ENCODE measurements around the gene RORC.

RORC gene

DNA sequence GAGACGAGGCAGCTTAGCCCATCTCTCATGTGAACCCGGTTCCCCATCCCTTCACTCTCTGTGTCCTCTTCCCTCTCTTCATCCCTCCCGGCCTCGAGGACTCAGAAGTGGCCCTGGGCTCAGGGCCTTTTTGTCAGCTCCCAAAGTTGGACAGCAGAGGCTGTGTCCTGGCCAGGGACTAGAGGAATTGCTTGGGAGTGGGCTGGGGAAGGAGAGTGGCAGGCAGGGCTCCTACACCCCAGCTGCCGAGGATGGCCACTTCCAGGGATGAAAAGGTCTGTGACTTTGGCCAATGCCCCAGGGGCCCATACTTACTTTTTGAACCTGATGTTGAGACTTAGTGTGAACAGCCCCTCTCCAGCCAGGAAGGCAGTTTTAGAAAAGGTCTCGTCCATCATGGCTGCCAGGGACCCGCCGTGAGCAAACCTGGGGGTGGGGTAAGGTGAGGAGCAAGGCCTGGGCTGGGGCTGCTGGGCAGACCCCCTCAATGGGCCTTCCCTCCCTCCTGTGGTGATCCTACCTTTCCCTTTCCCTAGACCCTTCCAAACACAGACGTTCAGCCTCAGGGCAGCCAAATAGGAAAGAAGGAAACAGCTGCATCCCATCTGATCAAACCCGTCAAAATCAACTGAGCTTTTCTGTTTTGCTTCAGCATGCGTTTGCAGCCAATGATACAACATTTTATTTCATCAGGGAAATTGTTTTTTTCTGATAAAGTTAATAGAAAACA, 16.4 kb upstream of the RORC start:
- DNase-seq, result no peak

DNA sequence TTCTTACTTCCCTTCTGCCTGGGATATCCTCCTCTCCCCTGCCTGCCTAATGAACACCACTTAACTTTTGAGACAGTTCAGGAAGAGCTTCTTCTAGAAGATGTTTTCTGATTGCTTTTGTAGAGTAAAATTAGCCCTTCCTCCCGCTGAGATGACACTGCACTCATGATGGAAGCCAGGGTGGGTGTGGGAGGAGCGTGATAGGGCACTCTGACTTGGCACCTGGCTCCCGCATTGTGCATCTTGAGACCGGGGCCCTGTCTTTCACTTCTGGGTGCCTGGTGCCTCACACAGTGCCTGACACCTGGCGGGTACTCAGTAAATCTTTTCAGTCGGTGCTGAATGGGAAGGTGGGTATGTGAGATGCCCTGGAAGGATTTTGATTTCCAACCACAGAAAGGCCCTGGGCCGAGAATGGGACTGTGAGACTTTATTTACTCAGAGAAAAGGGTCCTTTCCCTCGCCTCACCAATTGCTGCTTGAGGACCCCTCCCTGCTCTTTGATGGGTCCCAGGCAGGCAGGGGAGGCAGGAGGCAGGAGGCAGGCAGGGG, 15.2 kb upstream of the RORC start:
- DNase-seq, result no peak

DNA sequence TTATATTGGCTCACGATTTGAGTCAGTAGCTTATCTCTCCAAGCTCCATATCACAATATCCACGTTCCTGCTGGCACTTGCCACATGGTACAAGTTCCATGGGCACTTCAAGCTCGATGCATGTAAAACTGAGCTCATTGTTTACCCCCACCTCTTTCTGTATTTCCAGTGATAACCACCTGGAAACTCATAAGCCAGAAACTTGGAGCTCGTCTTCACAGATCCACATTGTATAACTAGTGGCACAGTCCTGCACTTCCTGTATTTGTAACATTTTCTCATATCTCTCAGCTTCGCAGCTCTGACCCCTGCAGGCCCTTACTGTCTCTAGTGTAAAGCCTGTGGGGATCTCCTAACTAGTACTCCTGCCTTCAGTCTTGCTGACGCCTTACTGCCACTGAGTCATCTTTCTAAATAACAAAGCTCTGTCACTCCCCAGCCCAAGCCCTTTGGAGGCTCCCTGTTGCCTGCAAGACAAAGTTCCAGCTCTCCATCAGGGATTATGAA, 14.5 kb upstream of the RORC start:
- no peak for DNase-seq

DNA sequence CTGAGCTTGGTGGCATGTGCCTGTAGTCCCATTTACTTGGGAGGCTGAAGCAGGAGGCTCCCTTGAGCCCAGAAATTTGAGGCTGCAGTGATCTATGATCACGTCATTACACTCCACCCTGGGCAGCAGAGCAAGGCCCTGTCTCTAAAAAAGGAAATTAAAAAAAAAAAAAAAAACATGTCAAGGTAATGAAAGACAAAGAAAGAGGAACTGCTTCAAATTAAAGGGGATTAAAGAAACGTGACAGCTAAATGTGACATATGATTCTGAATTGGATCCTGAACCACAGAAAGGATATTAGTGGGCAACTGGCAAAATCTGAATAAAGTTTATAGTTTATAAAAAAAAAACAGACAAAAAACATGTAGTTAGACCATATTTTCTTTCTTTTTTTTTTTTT, 11.8 kb upstream of the RORC start:
- DNase-seq, result no peak

DNA sequence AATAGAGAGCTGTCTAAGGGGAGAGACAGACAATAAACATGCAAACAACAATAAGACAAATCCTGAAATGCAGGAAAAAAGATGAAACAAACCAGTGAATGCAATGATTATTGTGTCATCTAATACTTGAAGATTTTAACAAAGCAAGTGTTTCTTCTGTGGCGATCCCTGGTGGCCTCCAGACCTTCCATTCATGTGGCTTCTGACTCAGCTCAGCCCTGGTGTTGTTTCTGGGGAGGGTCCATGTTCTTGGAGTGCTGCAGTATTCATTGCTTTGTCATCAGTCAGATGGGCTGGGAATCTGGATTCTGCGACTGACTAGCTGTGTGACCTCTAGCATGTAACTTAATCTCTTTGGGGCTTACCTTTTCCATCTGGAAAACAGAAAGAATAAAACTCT, 9.5 kb upstream of the RORC start:
- DNase-seq, result no peak

DNA sequence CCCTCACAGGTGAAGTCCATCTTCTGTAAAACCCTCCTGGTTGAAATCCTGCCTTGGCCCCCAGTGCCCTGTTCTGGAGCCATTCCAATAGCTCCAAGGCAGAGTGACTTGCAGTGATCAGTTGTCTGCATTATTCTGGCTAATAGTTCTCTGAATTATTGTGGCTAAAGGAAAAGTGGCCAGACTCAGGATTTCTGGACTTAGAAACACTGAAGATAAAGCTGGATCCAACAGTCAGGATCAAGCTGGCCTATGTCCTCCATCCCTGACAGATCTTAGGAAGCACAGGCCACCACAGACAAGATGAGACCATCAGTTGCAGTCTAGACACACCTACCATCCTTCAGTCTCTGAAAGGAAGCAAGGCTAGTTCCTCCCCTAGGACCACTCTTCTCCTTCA, 8.8 kb upstream of the RORC start:
- DNase-seq, result no peak

DNA sequence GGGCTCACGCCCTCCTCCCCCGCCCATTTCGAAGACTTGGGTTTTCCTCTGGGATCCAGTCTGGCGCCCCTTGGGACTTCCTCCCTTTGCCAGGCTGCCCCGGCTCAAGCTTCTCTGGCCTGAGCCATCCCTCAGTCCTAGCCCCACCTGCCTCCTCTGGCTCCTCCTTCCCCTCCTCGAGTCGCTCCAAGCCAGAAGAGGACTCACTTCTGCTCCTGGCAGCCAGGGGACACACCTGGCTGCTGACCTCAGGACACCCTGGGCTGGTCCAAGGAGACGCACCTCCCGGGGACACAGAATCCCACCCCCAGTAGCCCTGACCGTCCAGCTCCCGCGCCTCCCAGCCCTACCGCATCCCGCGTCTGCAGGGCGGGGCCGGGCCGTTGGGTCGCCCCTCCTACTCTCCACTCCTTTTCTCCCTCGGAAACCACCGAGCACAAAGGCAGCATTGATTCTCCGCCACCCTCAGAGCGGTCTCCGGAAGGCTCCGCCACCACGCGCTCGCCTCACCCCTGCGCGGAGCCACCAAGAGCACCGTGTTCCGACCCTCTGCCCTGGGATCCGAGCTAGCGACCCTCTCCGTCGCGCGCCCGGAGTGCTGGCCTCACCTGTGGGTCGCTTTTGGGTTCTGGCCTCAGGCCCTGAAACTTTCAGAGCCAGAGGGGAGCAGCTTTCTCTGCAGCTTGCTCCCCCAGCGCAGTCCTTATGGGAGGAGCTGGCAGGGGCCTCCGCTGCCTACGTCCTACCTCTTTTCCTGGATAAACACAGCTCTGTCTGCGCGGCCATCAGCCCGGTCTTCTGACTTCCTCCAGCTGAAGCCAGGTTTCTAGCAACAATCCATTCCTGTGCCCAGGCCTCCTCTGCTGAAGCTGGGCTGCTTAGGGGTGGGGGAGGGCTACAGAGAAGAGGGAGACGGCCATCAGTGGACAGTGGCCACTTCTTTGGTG, 8.1 kb upstream of the RORC start, which contains the start of gene C2CD4D:
C2CD4D (minus strand) TSS at position 364 of the 947 bp plus-strand sequence. CDS start 831 bp downstream, outside the sequence.
- DNase-seq, result peak; percentile 76 to 79

DNA sequence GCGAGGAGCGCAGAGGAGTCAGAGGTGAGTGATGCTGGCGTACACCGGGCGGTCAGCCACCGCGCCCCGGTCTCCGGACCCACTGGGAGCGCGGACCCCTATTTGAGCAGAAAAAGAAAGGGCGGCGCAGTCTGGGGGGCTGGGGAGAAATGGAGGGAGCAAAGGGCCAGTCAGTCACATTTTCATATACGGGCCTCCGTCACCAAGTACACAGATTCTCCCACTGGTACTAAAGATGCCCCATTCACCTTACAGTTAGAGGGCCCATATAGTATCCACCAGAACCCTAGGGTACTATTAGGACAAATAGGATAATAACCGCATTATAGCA, 7.4 kb upstream of the RORC start:
- DNase-seq, result no peak

DNA sequence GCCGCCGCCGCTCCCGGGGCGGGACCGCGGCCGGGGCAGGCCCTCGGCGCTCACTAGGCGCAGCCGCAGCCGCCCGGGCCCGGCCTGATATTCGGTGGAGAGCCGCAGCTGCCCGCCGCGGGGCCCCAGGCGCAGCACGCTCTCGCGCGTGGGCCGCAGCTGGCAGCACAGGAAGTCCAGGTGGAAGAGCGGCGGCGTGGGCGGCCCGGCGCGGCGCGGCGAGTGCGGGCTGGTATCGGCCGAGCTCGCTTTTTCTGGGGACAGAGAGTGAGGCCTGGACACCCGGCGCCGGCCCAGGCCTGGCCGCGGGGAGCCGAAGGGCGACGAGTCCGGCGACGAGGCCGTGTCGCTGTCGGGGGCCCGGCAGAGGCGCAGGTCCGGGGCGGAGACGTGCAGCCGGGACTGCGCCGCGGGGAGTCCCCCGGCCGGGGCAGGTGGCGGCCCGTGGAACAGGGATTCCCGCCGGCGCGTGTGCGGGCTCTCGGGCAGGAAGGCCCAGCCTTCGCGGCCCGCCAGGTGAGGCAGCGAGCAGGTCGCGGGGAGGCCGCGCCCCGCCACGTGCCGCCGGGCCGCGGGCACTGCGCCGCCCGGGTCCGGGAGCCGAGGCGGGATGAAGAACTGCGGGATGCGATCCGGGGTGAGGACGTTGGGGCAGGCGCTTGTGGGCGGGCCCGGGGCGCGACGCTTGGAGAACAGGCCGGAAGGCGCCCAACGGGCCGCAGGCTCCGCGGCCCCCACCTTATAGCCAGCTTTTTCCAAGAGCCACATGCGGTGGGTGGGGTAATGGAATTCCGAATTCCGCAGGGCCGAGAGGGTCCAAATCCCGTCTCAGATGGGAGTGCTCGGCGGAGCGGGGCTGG, 6.8 kb upstream of the RORC start:
- DNase-seq, result no peak

DNA sequence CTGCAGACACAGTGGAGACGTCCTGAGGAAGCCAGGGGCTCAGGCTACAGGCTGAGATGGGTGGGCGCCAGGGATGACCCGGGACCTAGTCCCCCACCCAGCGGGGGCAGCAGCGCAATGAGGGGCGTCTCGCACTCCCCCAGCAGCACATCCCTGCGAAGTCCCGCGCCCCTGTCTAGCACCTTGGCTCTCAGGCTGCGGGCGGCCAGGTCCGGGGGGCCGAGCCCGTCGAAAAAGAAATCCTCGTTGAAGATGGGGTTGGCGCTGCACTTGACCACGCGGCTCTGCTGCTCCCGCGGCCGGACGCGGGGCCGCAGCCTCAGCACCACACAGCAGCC, 6.3 kb upstream of the RORC start:
- DNase-seq, result no peak

DNA sequence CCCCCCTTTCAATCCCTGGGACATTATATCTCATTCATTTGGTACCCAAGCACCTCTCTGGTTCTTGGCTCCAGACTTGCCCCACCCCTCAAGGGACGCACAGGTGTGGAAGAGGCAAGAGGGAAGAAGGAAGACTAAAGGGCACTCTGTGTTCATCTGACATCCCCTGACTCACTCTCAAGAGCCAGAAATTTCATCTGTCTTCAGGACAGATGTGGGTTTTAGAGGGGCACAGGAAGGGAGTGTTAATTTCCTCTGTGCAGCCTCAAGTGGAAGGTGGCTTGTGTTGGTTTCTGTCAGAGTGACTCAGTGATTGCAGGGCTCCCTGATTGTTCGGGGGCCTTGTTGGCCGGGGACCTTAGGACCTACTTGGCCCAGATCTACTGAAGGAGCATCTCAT, 5.6 kb upstream of the RORC start:
- no peak for DNase-seq

DNA sequence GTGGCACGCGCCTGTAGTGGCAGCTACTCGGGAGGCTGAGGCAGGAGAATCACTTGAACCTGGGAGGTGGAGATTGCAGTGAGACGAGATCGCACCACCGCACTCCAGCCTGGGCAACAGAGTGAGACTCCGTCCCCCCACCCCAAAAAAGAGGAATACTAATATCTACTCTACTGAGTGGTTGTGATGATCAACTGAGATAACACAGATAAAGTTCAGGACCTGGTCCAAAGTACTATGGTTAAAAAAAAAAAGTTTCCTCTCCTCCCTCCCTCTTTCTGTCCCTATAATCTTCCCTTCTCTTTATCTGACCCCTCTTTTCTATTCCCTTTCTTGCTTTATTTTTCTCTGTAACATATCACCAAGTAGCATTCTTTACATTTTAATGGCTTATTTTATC, 4.0 kb upstream of the RORC start:
- DNase-seq, result no peak

DNA sequence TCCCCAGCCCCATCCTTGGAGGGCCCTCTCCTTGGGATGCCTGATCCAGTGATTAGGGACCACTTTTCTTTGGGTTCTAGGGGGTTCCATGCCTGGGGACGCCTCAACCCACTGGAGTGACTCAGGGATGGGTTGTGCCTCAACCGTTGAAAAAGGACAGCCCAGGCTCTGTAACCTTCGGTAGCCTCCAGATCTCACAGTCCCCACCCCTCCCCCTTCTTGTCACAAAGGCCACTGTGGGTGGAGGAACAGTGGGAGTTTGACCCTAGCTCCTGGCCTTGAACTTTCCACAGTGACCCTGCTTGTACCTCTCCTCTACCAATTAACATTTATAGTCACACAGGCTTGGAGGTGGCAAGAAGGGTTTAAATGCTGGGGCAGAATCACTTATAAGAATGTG, 2.6 kb upstream of the RORC start:
- no peak for DNase-seq

DNA sequence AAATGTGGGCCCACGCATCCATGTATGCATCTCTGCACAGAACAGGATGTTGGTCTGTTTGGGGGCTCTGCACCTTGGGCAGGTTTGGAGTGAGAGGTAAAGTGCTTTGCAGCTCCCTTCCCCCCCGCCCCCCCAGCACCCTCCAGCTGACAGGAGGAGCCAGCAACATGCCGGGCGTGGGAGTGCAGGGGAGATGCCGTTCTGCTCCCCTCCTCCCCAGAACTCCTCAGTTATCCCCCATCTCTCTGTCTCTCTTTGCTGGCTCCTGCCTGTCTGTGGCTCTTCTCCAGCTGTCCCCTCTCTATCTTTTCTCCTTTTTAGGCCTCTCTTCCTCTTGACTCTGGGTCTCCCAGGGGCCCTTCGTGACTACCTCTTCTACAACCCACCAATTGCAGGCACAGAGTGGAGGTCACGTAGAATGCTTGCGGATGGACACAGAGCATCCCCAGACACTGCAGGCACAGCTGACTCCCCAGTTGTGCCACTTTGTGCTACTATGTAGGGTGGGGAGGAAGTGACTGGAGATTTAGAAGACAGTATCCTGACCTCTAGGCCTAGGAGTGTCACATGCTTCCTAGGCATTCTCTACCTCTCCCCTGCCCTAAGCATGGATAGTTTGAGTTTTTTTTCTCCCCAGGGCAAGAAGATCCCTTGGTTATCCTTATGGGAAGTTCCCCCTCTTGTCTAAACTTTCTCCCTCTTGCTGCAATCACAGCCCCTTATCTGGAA, 1.7 kb upstream of the RORC start:
- DNase-seq, result no peak

DNA sequence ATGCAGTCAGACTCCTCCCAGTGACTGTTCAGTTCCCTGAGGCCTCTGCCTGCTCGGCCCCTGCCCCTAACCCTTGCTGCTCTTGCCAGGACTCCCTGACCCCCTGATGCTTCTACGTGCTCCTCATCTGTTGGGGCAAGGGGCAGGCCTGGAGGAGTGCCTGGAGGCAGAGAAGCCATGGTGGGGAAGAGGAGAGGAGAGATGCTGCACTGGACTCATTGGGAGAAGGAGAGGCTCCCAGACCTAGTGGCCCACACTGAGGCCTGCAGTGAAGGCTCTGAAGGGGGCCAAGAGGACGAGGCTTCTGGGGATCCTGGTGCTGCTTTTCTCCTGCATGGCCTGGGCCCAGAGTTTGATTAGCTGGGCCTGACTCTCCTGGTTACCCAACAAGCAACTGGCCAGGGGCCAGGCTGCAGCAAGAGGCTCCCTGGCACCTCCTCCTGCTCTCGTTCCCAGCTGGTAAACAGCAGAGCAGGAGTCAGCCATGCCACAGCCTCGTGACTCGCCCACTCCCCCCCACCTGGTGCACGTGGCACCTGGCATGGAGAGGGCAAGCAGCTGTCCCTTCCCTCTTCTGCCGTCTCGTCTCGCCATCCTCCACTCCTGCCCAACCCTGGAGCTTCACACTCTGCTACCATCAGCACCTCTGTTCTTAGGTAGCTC, 847 bp upstream of the RORC start:
- peak; percentile 41 to 53 for DNase-seq

DNA sequence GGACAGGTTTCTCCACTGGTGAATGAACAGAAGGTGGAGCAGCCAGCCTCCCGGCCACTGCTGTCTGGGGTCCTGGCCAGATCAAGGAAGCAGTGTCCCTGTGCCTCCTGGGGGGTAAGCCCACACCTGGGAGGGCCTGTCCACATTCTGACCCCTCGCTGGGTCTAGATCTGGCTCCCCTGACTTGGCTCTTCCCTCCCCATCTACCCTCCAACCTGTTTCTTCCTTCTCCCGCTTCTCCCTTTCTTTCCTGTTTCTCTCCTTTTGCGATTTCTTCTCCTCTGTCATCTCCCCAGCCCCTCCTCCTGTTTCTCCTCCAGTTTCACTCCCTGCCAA, 378 bp downstream of the RORC start:
- no peak for DNase-seq

DNA sequence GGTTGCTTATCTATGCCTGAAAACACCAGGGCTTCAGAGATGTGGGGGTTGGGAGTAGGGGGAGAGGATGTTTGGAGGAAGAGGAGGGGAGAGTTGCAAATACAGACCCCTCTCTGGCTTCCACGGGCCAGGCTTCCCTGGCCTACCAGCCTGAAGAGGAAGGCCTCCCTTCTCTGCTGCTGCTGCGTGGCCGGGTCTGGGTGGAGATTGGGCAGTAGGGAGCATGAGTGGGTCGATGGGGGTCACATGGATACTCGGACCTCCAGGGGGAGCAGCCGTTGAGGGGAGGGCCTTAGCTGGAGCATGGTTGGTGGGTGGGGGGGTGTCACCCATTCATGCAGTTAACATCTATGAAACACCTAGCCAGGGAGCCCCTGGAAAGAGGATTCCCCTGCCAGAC, 1.5 kb downstream of the RORC start:
- DNase-seq, result no peak

DNA sequence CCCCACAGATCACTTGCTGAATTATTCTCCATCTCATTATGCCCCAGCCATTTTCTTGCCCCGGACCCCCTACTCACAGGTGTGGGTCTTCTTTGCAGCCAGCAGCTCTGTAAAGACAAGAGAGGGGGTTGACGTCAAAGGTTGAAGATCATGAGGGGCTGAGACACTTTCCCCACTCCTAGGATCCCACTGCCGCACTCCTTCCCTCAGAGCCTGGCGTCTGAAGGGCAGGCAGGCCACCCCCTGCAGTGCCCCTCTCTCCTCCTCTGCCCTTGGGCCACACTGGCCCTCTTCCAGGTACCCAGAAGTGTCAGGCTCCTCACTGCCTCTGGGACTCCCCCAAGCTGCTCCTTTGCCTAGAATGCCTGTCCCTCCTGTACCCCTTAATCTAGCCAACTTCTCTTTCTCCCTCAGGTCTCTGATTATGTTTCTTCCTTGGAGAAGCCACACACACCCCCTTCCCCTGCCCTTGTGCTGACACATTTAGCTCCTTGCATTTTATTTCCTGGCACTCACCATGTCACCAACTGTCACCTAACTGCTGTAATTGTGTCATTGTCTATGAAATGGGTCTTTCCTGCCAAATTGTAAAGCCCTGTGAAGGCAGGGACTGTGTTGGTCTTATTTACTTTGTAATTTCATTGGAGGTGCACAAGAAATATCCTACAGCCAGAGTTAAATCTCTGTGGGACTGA, 2.1 kb downstream of the RORC start:
- DNase-seq, result no peak

DNA sequence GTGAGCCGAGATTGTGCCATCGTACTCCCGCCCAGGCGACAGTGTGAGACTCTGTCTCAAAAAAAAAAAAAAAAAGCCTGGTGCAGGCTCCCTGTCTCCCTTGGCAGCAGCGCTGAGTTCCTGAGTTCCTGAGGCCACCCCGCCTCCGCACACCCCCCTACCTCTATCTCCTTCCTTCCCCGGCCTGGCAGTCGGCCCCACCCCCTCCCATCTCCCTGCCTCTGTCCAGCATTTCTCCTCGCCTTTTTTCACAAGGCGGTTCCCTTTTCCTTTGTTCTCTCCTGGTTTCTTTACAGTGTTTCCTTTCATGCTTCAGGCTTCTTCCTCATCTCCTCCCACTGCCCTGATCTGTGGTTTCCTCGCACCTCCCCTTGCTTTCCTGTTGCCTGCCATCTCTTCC, 2.7 kb downstream of the RORC start:
- no peak for DNase-seq

DNA sequence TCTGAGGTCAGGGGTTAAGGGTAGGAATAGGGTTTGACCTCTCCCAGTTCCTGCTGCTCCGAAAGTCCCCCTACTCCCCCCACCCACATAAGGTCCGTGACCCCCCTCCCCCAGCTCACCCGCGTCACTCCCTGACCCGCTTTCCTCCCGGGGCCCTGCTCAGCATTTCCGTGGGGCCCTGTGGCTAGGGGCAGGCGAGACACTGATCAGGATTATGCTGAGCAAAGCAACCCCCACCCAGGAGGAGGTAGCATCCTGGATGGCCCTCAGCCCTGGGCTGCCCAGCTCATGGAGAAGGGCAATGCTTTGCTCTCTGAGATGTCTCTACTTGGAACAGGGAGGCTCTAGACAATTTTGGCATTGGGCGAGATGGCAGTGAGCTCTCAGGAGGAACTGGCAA, 3.7 kb downstream of the RORC start:
- no peak for DNase-seq

Data from NCI-H187 (cell line).